OCI-LY7 (cell line): ENCODE results near the gene GLIPR2. TPM values are rescaled to one million over a fixed set of nuclear protein-coding genes. Genes with fewer than 3 reads are reported as not detected.
A peak's percentile ranks its signal among the peaks of the same experiment; 100 is the strongest.

Source experiments
- BruUV-seq: library from RNA; stranded (reverse); fragments of 400-500 nt; replicated peaks from 2 replicates; lab custom pipeline; 2021; lab: Mats Ljungman, UMichigan
- CTCF ChIA-PET: fragments of 300-600 bp; sonication (Branson Sonifier 250); formaldehyde crosslinking; loops from one replicate; lab custom pipeline; 2022; ENCODE audit warnings: antibody characterized with exemption; ENCODE audit not compliant: unreplicated experiment; lab: Charles Lee
- POLR2A ChIA-PET: fragments of 300-600 bp; sonication (Branson Sonifier 250); formaldehyde crosslinking; loops from one replicate; lab custom pipeline; 2022; ENCODE audit warnings: antibody characterized with exemption; lab: Charles Lee
- DNase-seq: peaks from one replicate; pipeline ENCODE4 v3.0.0-alpha.2; 2015; ENCODE audit warnings: low spot score
- H2AFZ ChIP-seq: fragments of 200-600 bp; sonication (generic), shearing (Covaris generic); 2 replicates; pipeline ENCODE4 v1.6.1; 2014; ENCODE audit warnings: mild to moderate bottlenecking, antibody characterized with exemption, low read length, moderate library complexity
- H3K27ac ChIP-seq: fragments of 200-600 bp; sonication (generic); 2 replicates; pipeline ENCODE4 v1.5.1; 2014; ENCODE audit warnings: mixed run types, low read depth, mild to moderate bottlenecking, moderate library complexity, low read length, inconsistent platforms; ENCODE audit not compliant: poor library complexity, severe bottlenecking
- H3K36me3 ChIP-seq: fragments of 200-600 bp; sonication (generic); 2 replicates; pipeline ENCODE4 v1.6.1; 2014; ENCODE audit warnings: mild to moderate bottlenecking, antibody characterized with exemption, low read length, moderate library complexity, mixed read lengths; ENCODE audit not compliant: insufficient read depth
- H3K4me1 ChIP-seq: fragments of 200-600 bp; sonication (generic); 2 replicates; pipeline ENCODE4 v1.5.1; 2014; ENCODE audit warnings: mild to moderate bottlenecking, low read length; ENCODE audit not compliant: insufficient read depth, poor library complexity, severe bottlenecking
- H3K4me2 ChIP-seq: fragments of 200-600 bp; sonication (generic); 2 replicates; pipeline ENCODE4 v1.6.1; 2014; ENCODE audit warnings: mild to moderate bottlenecking, low read length
- H3K4me3 ChIP-seq: fragments of 200-600 bp; sonication (generic); 2 replicates; pipeline ENCODE4 v1.5.1; 2014; ENCODE audit warnings: mild to moderate bottlenecking, low read depth, low read length; ENCODE audit not compliant: poor library complexity, severe bottlenecking
- H3K79me2 ChIP-seq: fragments of 200-600 bp; sonication (generic); 2 replicates; pipeline ENCODE4 v1.6.1; 2016; ENCODE audit warnings: low read depth, mild to moderate bottlenecking, low read length, moderate library complexity, mixed read lengths; ENCODE audit not compliant: insufficient read depth
- H3K9me2 ChIP-seq: fragments of 200-600 bp; sonication (generic); 2 replicates; pipeline ENCODE4 v1.6.1; 2016; ENCODE audit warnings: mild to moderate bottlenecking, low read length, mixed read lengths; ENCODE audit not compliant: insufficient read depth
- H3K9me3 ChIP-seq: fragments of 200-600 bp; sonication (generic); 2 replicates; pipeline ENCODE4 v1.6.1; 2014; ENCODE audit warnings: mild to moderate bottlenecking, mixed run types, low read length, mixed read lengths
- H4K20me1 ChIP-seq: fragments of 200-600 bp; sonication (generic); 2 replicates; pipeline ENCODE4 v1.6.1; 2014; ENCODE audit warnings: mild to moderate bottlenecking, antibody characterized with exemption, low read length, moderate library complexity, mixed read lengths; ENCODE audit not compliant: insufficient read depth
- EZH2phosphoT487 ChIP-seq: fragments of 200-600 bp; sonication (generic); IDR thresholded peaks from 2 replicates; pipeline ENCODE4 v1.6.1; 2018; ENCODE audit warnings: low read depth, borderline replicate concordance, mild to moderate bottlenecking, mixed run types, antibody characterized with exemption, low read length, moderate library complexity, mixed read lengths
- intact Hi-C: fragments of 100-400 bp; cut with micrococcal nuclease; formaldehyde crosslinking; loops from one replicate; pipeline ENCODE4 v1.10.0; 2022; ENCODE audit not compliant: unreplicated experiment
- total RNA-seq, 2 experiments: library from RNA; depleted of rRNA in 1 of 2; stranded (reverse); fragments of >200 nt in 1 of 2; shearing (Covaris generic) in 1 of 2; gene quantifications; 2 replicates each; pipeline ENCODE4 v1.2.3, GENCODE V29; 2014 to 2022
- TF ChIP-seq, protein P1 (sequence below): fragments of 200-600 bp; sonication (generic); conservative IDR thresholded peaks from 2 replicates; pipeline ENCODE4 v1.5.1; 2014; ENCODE audit warnings: mild to moderate bottlenecking, antibody characterized with exemption, low read length, moderate library complexity, mixed read lengths

GLIPR2 gene
- total RNA-seq, 2 experiments from 2014 or later: not detected

DNA sequence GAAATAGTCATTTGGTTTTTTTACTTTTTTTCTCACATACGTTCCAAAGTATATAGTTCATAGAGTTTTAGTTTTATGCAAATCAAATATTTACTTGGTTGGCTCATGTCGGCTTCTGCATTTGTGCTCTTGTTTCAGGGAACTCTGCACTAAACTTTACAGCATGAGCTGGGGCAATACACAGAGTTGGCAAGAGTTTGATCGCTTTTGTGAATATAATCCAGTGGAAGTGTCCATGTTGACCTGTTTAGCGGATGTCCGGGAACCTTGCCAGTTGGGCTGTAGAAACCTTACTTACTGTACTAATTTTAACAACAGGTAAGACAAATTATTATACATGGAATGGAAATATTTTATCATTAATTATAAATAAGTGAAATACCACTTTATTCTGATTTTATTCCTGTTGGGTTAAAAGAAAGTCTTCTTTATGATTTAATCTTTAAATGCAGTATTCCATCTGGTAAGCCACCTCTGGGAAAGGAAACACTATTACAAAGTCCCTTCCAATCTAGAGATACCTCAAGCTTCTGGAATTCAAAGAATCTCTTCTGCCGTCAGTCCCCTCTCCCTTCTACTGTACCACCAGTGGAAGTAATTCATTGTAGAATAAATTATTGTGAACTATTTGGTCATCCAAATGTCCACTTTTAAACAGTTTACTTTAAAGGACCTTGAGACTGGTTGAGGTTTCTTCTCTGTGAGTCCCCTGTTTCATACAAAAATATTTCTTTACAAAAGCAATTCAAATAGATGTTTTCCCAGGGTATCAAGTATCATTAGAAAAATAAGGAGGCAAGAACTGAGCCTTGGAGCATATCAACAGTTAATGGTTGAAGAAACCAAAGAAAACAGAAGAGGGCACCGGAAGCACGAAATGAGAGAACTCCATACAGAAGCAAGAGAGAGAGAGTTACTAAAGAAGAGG lies 45.2 kb upstream of the GLIPR2 start:
- Histone ChIP-seq H2AFZ (no peak overlapping the region), H3K4me3 (no peak overlapping the region), H3K36me3 (no peaks in the 10 kb centered on the region), H3K27ac (no peak overlapping the region), H3K4me1 (no peaks in the 10 kb centered on the region), H4K20me1 (no peaks in the 10 kb centered on the region), H3K9me2 (no peaks in the 10 kb centered on the region), H3K4me2 (no peak overlapping the region), H3K79me2 (no peaks in the 10 kb centered on the region), H3K9me3 (0 out of 2 replicates have a peak, but pooled peaks cover 6% of the 10 kb centered on the region)
- intact Hi-C loops: no loop called here
- POLR2A ChIA-PET: no interaction called here
- CTCF ChIA-PET: no interaction called here
- no TSS peak for BruUV-seq
- TF ChIP-seq, protein P1, sequence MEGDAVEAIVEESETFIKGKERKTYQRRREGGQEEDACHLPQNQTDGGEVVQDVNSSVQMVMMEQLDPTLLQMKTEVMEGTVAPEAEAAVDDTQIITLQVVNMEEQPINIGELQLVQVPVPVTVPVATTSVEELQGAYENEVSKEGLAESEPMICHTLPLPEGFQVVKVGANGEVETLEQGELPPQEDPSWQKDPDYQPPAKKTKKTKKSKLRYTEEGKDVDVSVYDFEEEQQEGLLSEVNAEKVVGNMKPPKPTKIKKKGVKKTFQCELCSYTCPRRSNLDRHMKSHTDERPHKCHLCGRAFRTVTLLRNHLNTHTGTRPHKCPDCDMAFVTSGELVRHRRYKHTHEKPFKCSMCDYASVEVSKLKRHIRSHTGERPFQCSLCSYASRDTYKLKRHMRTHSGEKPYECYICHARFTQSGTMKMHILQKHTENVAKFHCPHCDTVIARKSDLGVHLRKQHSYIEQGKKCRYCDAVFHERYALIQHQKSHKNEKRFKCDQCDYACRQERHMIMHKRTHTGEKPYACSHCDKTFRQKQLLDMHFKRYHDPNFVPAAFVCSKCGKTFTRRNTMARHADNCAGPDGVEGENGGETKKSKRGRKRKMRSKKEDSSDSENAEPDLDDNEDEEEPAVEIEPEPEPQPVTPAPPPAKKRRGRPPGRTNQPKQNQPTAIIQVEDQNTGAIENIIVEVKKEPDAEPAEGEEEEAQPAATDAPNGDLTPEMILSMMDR: 0 out of 2 replicates have a peak, but pooled peaks have one; percentile 17
- TF ChIP-seq EZH2phosphoT487: no peak
- no peak for DNase-seq

DNA sequence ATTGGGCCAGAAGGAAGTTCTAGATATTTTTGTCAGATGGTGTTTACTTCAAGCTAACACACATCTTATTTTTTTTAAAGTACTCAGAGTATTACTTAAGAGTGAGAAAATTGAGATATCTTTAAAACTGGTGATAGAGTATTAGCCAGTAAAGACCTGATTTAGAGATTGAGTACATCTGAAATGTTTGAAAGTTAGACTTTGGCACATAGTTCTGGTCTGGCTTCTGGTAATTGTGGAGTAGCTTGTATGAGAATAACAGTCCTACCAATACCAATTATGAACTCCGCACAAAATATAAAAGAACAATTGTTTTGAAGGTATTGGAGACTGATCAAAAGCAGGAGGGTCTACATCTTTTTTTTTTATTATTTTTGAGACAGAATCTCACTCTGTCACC lies 44.5 kb upstream of the GLIPR2 start:
- Histone ChIP-seq H3K27ac (no peak overlapping the region), H2AFZ (no peak overlapping the region), H3K79me2 (no peaks in the 10 kb centered on the region), H3K36me3 (no peaks in the 10 kb centered on the region), H3K4me1 (no peaks in the 10 kb centered on the region), H3K9me3 (0 out of 2 replicates have a peak, but pooled peaks cover under 1% of the 10 kb centered on the region), H3K4me2 (no peak overlapping the region), H3K4me3 (no peak overlapping the region), H3K9me2 (no peaks in the 10 kb centered on the region), H4K20me1 (no peaks in the 10 kb centered on the region)
- intact Hi-C loops: no loop called here
- ChIA-PET CTCF (no interaction called here), POLR2A (interaction anchor here (0.6 to 0.7 kb wide), 2 partner anchors 38 to 1033 kb away, joined by 3 to 5 read pairs; no protein-coding TSS in a partner anchor)
- no TSS peak for BruUV-seq
- TF ChIP-seq, protein P1: no peak
- TF ChIP-seq EZH2phosphoT487: no peak
- DNase-seq: no peak
